Esophagus muscularis mucosa (tissue), 4 donors: ENCODE data around the gene C19orf44.
"Not testable (repeated sequence)": the region's sequence is repeated elsewhere in the genome, so short reads cannot be mapped to it uniquely, and the experiment has no call there.

Source experiments
- CTCF ChIP-seq, 3 experiments: fragments of 200-600 bp in 2 of 3; fragments of 450-650 bp in 1 of 3; sonication (generic) in 2 of 3; IDR thresholded peaks; one replicate each; pipeline ENCODE4 v1.5.1; 2017 to 2019; ENCODE audit warnings: antibody characterized with exemption in 3 of 3, mild to moderate bottlenecking in 2 of 3, moderate library complexity in 1 of 3
- EP300 ChIP-seq: sonication (generic); formaldehyde crosslinking; IDR thresholded peaks from one replicate; pipeline ENCODE4 v1.6.1; 2017; ENCODE audit warnings: antibody characterized with exemption
- POLR2A ChIP-seq: fragments of 450-650 bp; IDR thresholded peaks from one replicate; pipeline ENCODE4 v1.6.1; 2017; ENCODE audit warnings: antibody characterized with exemption, moderate library complexity, mild to moderate bottlenecking, low read depth
- POLR2AphosphoS5 ChIP-seq, 2 donors: sonication (generic); formaldehyde crosslinking; IDR thresholded peaks; one replicate each; pipeline ENCODE4 v1.6.1; 2017; ENCODE audit warnings: antibody characterized with exemption in 2 of 2

GRCh38 chr19:16551902-16552301 lies 55.7 kb downstream of the C19orf44 start:
- not testable (repeated sequence) for TF ChIP-seq CTCF (IDR thresholded peaks at IDR 0.05); POLR2A; POLR2AphosphoS5 (IDR thresholded peaks at IDR 0.05); EP300
